ENCODE data around the gene RPN2. TPM values are rescaled to one million over a fixed set of nuclear protein-coding genes. Genes with fewer than 3 reads are reported as not detected.

RPN2 gene
- total RNA-seq, 4 donors from 2014 or later: 74.4 to 161 (median 107) TPM

- H3K4me3 ChIP-seq: no peak overlapping the region
- no peaks in the 10 kb centered on the region for H3K4me1 ChIP-seq
- no peaks in the 10 kb centered on the region for H3K36me3 ChIP-seq
- H3K27ac ChIP-seq: no peak overlapping the region
- intact Hi-C loops (cut with DNase I; ENCODE audit: low total_unique reads): no loop called here
- H3K27me3 ChIP-seq: no peaks in the 10 kb centered on the region
- H3K9me3 ChIP-seq: no peaks in the 10 kb centered on the region
- TF ChIP-seq, protein P1, sequence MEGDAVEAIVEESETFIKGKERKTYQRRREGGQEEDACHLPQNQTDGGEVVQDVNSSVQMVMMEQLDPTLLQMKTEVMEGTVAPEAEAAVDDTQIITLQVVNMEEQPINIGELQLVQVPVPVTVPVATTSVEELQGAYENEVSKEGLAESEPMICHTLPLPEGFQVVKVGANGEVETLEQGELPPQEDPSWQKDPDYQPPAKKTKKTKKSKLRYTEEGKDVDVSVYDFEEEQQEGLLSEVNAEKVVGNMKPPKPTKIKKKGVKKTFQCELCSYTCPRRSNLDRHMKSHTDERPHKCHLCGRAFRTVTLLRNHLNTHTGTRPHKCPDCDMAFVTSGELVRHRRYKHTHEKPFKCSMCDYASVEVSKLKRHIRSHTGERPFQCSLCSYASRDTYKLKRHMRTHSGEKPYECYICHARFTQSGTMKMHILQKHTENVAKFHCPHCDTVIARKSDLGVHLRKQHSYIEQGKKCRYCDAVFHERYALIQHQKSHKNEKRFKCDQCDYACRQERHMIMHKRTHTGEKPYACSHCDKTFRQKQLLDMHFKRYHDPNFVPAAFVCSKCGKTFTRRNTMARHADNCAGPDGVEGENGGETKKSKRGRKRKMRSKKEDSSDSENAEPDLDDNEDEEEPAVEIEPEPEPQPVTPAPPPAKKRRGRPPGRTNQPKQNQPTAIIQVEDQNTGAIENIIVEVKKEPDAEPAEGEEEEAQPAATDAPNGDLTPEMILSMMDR (IDR thresholded peaks at IDR 0.05): no peak
- TF ChIP-seq POLR2A (IDR thresholded peaks at IDR 0.05): no peak
- no peak for DNase-seq
These were observed 77.2 kb downstream of the RPN2 start for GRCh38 chr20:37256286-37256685.

GRCh38 chr20:37257530-37257929, 78.4 kb downstream of the RPN2 start:
- intact Hi-C loops (cut with DNase I; ENCODE audit: low total_unique reads): no loop called here
- DNase-seq: no peak
- H3K27me3 ChIP-seq: no peaks in the 10 kb centered on the region
- H3K9me3 ChIP-seq: no peaks in the 10 kb centered on the region
- TF ChIP-seq, protein P1 (IDR thresholded peaks at IDR 0.05): no peak
- TF ChIP-seq POLR2A (IDR thresholded peaks at IDR 0.05): no peak
- no peaks in the 10 kb centered on the region for H3K36me3 ChIP-seq
- H3K4me1 ChIP-seq: no peaks in the 10 kb centered on the region
- H3K4me3 ChIP-seq: no peak overlapping the region
- H3K27ac ChIP-seq: no peak overlapping the region

- DNase-seq: no peak
- no peaks in the 10 kb centered on the region for H3K4me1 ChIP-seq
These were observed 78.9 kb downstream of the RPN2 start for GRCh38 chr20:37257988-37258387.

DNA sequence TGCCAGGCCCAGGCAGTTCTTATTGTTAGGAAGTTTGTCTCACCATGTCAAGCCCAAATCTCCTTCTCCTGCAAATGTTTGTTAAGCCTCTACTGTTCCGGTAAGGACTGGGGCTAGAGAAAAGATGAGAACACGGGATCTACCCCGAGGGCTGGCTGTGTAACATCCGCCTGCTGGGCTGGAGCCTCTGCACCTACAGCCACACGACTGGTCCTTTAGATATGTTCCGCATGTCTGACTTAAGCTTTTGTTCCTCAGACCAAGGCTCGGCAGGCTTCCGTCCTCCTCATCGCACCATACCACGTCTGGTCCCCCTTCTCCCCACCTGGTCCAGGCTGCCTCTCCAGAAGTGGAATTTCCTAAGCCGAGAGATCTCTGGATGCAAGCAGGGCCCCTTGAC, 79.9 kb downstream of the RPN2 start:
- Histone ChIP-seq H3K36me3 (no peaks in the 10 kb centered on the region), H3K4me1 (no peaks in the 10 kb centered on the region), H3K27ac (no peak overlapping the region), H3K4me3 (no peak overlapping the region), H3K27me3 (no peaks in the 10 kb centered on the region), H3K9me3 (no peaks in the 10 kb centered on the region)
- TF ChIP-seq, protein P1 (IDR thresholded peaks at IDR 0.05): no peak
- TF ChIP-seq POLR2A (IDR thresholded peaks at IDR 0.05): no peak
- intact Hi-C loops (cut with DNase I; ENCODE audit: low total_unique reads): no loop called here
- no peak for DNase-seq

More at GRCh38 chr20:37257988-37258387, 78.9 kb downstream of the RPN2 start:
- intact Hi-C loops (cut with DNase I; ENCODE audit: low total_unique reads): no loop called here
- Histone ChIP-seq H3K9me3 (no peaks in the 10 kb centered on the region), H3K36me3 (no peaks in the 10 kb centered on the region), H3K27ac (no peak overlapping the region), H3K27me3 (no peaks in the 10 kb centered on the region), H3K4me3 (no peak overlapping the region)
- no peak for TF ChIP-seq POLR2A (IDR thresholded peaks at IDR 0.05)
- TF ChIP-seq, protein P1 (IDR thresholded peaks at IDR 0.05): no peak

DNA sequence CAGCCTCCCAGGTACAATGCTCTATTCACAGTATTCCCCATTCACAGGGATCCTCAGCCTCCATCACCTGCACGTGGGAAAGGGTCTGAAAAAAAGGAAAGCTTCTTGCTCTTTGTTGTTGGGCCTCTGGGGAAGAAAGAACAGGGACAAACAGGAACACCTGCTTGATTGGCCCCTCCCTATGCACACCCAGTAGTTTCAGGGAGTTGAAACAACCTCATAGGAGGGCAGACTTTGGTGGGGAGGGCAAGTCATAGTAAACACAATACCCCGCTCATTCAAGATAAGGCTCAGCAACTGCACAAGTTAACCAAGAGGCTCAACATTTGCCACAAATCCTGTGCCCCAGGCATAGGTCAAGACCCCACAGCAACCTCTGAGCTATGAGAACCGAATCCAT, 80.7 kb downstream of the RPN2 start:
- H3K9me3 ChIP-seq: no peaks in the 10 kb centered on the region

More for the DNA sequence above, 80.7 kb downstream of the RPN2 start:
- Histone ChIP-seq H3K27ac (no peak overlapping the region), H3K4me3 (no peak overlapping the region), H3K4me1 (no peaks in the 10 kb centered on the region), H3K27me3 (no peaks in the 10 kb centered on the region), H3K36me3 (no peaks in the 10 kb centered on the region)
- no peak for TF ChIP-seq POLR2A (IDR thresholded peaks at IDR 0.05)
- TF ChIP-seq, protein P1 (IDR thresholded peaks at IDR 0.05): no peak
- intact Hi-C loops (cut with DNase I; ENCODE audit: low total_unique reads): no loop called here
- DNase-seq: no peak

Data from uterus (tissue), 4 donors.